Activated T-helper 1 cell treated with anti-CD3 and anti-CD28 coated beads, Interleukin-12 subunit alpha, Interleukin-12 subunit beta, Interleukin-2, Interleukin-4 antibody, amounts not matched to agents 30 ng/mL and 10 ng/mL and 1 ng/mL, durations not matched to agents 14 hours and 24 hours and 36 hours (primary cell): Measurements from ENCODE around the gene ERGIC1. TPM values are rescaled to one million over a fixed set of nuclear protein-coding genes. Genes with fewer than 3 reads are reported as not detected.

Experiments used
- DNase-seq: peaks from one replicate; pipeline ENCODE4 v3.0.0; 2021; ENCODE audit warnings: low spot score
- H3K27ac Mint-ChIP-seq: one replicate; pipeline ENCODE4 v1.8.0; 2021; ENCODE audit warnings: mild to moderate bottlenecking, mixed read lengths
- H3K27me3 Mint-ChIP-seq: one replicate; pipeline ENCODE4 v1.8.0; 2022; ENCODE audit warnings: mild to moderate bottlenecking, moderate library complexity, mixed read lengths; ENCODE audit not compliant: insufficient read depth
- H3K36me3 Mint-ChIP-seq: one replicate; pipeline ENCODE4 v1.8.0; 2021; ENCODE audit warnings: low read depth, mixed read lengths
- H3K4me1 Mint-ChIP-seq: one replicate; pipeline ENCODE4 v1.8.0; 2021; ENCODE audit warnings: low read depth, mixed read lengths
- H3K4me3 Mint-ChIP-seq: one replicate; pipeline ENCODE4 v1.8.0; 2021; ENCODE audit warnings: mild to moderate bottlenecking, moderate library complexity, mixed read lengths
- H3K9me3 Mint-ChIP-seq: one replicate; pipeline ENCODE4 v1.8.0; 2021; ENCODE audit warnings: mixed read lengths
- intact Hi-C: fragments of 100-400 bp; cut with micrococcal nuclease; formaldehyde crosslinking; loops from one replicate; pipeline ENCODE4 v1.15.1; 2024
- total RNA-seq: library from RNA; stranded (reverse); gene quantifications from 2 replicates; pipeline ENCODE4 v1.2.3, GENCODE V29; 2022

The ERGIC1 gene
- total RNA-seq, 1 donor from 2014 or later: 47.4 TPM

DNA sequence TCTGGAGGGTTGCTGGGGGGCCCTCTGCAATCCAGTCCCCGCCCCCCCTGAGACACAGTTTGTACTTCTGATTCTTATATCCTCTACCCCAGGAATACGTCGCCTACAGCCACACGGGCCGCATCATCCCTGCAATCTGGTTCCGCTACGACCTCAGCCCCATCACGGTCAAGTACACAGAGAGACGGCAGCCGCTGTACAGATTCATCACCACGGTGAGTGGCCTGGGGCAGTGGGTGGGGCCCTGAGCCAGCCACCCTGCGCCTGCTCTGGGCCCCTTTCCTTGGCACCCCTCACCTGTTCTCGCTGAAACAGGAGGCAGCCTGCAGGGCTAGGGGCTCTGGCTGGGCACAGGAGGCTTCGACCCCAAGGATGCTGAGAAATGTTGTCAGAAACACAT is 101.0 kb downstream of the ERGIC1 start:
- H3K36me3 Mint-ChIP-seq: peaks cover 6% of the 10 kb centered on the region
- no peak for DNase-seq
- no peak overlapping the region for H3K4me3 Mint-ChIP-seq
- intact Hi-C loops: loop anchor here (10.0 kb wide), 1 partner anchor 470 kb away; no protein-coding TSS in a partner anchor
- no peaks in the 10 kb centered on the region for H3K27me3 Mint-ChIP-seq
- no peaks in the 10 kb centered on the region for H3K9me3 Mint-ChIP-seq
- H3K4me1 Mint-ChIP-seq: peaks cover 8% of the 10 kb centered on the region
- H3K27ac Mint-ChIP-seq: no peak overlapping the region

DNA sequence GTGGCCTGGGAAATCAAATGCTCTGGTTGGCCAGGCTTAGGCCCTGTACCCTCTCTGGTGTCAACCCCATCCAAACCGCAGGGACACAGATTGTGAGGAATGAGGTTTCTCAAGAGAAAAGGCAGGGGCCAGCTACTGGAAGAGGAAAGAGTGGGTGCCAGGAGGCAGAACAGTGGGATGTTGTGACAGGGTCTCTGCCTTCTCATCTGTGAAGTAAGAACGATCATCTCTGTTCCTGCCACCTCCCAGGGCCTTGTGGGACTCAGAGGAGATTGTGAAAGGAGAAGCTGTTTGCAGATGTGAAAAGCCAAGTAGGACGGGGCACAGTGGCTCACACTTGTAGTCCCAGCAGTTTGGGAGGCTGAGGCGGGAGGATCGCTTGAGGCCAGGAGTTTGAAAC is 102.3 kb downstream of the ERGIC1 start:
- Mint-ChIP-seq H3K9me3 (no peaks in the 10 kb centered on the region), H3K36me3 (peaks cover 6% of the 10 kb centered on the region)

GRCh38 chr5:172939071-172939470 is 105.0 kb downstream of the ERGIC1 start:
- H3K4me1 Mint-ChIP-seq: no peaks in the 10 kb centered on the region
- H3K4me3 Mint-ChIP-seq: no peak overlapping the region
- H3K9me3 Mint-ChIP-seq: no peaks in the 10 kb centered on the region
- peaks cover 4% of the 10 kb centered on the region for H3K36me3 Mint-ChIP-seq
- no peaks in the 10 kb centered on the region for H3K27me3 Mint-ChIP-seq
- DNase-seq: no peak
- intact Hi-C loops: loop anchor here (10.0 kb wide), 1 partner anchor 474 kb away; no protein-coding TSS in a partner anchor
- H3K27ac Mint-ChIP-seq: no peak overlapping the region

More for the DNA sequence above, 102.3 kb downstream of the ERGIC1 start:
- no peak overlapping the region for H3K4me3 Mint-ChIP-seq
- no peak for DNase-seq
- no peaks in the 10 kb centered on the region for H3K27me3 Mint-ChIP-seq
- intact Hi-C loops: loop anchor here (10.0 kb wide), 1 partner anchor 472 kb away; no protein-coding TSS in a partner anchor
- H3K27ac Mint-ChIP-seq: no peak overlapping the region
- H3K4me1 Mint-ChIP-seq: peaks cover 8% of the 10 kb centered on the region

GRCh38 chr5:172939611-172940267 is 105.7 kb downstream of the ERGIC1 start:
- Mint-ChIP-seq H3K27ac (no peak overlapping the region), H3K9me3 (no peaks in the 10 kb centered on the region), H3K4me1 (no peaks in the 10 kb centered on the region), H3K36me3 (peaks cover 4% of the 10 kb centered on the region), H3K27me3 (no peaks in the 10 kb centered on the region), H3K4me3 (no peak overlapping the region)
- DNase-seq: no peak
- intact Hi-C loops: loop anchor here (10.0 kb wide), 1 partner anchor 475 kb away; no protein-coding TSS in a partner anchor

GRCh38 chr5:172940268-172941066 is 106.4 kb downstream of the ERGIC1 start:
- Mint-ChIP-seq H3K4me3 (no peak overlapping the region), H3K4me1 (no peaks in the 10 kb centered on the region), H3K36me3 (peaks cover 4% of the 10 kb centered on the region), H3K27ac (no peak overlapping the region), H3K27me3 (no peaks in the 10 kb centered on the region), H3K9me3 (no peaks in the 10 kb centered on the region)
- intact Hi-C loops: no loop called here
- DNase-seq: no peak

DNA sequence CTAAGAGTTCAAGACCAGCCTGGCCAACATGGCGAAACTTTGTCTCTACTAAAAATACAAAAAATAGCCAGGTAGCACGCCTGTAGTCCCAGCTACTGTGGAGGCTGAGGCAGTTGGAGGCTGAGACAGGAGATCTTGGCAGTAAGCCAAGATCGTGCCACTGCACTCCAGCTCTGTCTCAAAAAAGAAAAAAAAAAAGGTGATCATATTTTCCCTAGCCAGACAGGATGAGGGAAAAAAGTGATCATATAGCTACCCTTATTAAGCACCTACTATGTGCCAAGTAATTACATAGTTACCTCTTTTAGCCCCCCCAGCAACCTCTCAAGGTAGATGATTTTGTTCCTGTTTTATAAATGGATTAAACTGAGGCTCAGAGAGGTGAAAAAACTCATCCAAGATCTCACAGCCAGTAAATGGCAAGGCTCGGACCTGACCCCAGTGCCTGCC is 107.0 kb downstream of the ERGIC1 start:
- intact Hi-C loops: no loop called here
- DNase-seq: no peak
- H3K9me3 Mint-ChIP-seq: no peaks in the 10 kb centered on the region
- no peak overlapping the region for H3K27ac Mint-ChIP-seq
- H3K27me3 Mint-ChIP-seq: no peaks in the 10 kb centered on the region
- no peak overlapping the region for H3K4me3 Mint-ChIP-seq
- H3K36me3 Mint-ChIP-seq: peaks cover 3% of the 10 kb centered on the region
- H3K4me1 Mint-ChIP-seq: no peaks in the 10 kb centered on the region

DNA sequence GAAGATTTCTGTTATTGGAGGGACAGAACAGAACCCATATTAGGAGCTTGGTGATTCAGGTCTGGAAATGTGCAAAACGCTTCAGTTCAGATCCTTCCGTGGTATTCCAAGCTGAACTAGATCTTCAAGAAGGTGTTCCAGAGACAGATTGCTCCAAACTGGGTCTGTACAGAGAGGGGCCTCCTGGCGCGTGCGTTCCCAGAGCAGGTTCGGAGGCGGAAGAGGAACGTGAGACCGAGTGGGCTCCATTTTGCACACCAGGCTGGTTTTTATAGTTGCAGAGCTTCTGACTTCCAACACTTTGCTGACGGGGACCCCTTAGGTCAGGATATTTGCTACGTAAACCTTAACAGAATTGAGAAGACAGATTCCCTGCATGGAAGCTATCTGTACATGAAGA is 108.5 kb downstream of the ERGIC1 start:
- Mint-ChIP-seq H3K4me3 (no peak overlapping the region), H3K9me3 (no peaks in the 10 kb centered on the region), H3K36me3 (no peaks in the 10 kb centered on the region), H3K27ac (peak overlapping the region; percentile 71), H3K27me3 (no peaks in the 10 kb centered on the region), H3K4me1 (no peaks in the 10 kb centered on the region)
- intact Hi-C loops: no loop called here
- no peak for DNase-seq

GRCh38 chr5:172943283-172943841 is 109.3 kb downstream of the ERGIC1 start:
- DNase-seq: no peak
- Mint-ChIP-seq H3K9me3 (no peaks in the 10 kb centered on the region), H3K27me3 (no peaks in the 10 kb centered on the region), H3K27ac (no peak overlapping the region), H3K36me3 (no peaks in the 10 kb centered on the region), H3K4me3 (no peak overlapping the region), H3K4me1 (no peaks in the 10 kb centered on the region)
- intact Hi-C loops: no loop called here

GRCh38 chr5:172943906-172944305 is 109.9 kb downstream of the ERGIC1 start:
- H3K27me3 Mint-ChIP-seq: no peaks in the 10 kb centered on the region
- no peaks in the 10 kb centered on the region for H3K9me3 Mint-ChIP-seq
- no peak overlapping the region for H3K4me3 Mint-ChIP-seq
- no peaks in the 10 kb centered on the region for H3K36me3 Mint-ChIP-seq
- no peak for DNase-seq
- no peaks in the 10 kb centered on the region for H3K4me1 Mint-ChIP-seq
- intact Hi-C loops: no loop called here
- no peak overlapping the region for H3K27ac Mint-ChIP-seq

DNA sequence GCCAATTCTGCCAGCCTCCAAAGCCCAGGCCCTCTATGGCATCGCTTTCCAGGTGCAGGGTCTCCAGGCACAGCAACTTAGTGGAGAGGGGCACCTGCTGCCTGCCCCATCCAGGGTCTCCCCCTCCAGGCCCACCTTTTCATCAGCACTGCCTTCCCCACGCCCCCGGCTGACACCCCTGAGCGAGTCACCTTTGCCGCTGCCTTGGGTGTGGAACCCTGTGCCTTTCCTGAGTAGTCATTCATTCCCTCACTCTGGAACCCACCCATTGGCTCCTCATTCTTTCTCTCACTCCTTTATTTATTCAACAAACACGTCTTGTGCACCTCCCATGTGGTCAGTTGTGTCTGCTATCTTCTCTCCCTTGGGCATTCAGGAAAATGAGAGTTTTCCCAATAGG is 110.7 kb downstream of the ERGIC1 start:
- no peak overlapping the region for H3K4me3 Mint-ChIP-seq
- H3K27ac Mint-ChIP-seq: no peak overlapping the region
- H3K36me3 Mint-ChIP-seq: no peaks in the 10 kb centered on the region
- no peaks in the 10 kb centered on the region for H3K27me3 Mint-ChIP-seq
- no peaks in the 10 kb centered on the region for H3K9me3 Mint-ChIP-seq
- no peaks in the 10 kb centered on the region for H3K4me1 Mint-ChIP-seq
- intact Hi-C loops: no loop called here
- DNase-seq: no peak

DNA sequence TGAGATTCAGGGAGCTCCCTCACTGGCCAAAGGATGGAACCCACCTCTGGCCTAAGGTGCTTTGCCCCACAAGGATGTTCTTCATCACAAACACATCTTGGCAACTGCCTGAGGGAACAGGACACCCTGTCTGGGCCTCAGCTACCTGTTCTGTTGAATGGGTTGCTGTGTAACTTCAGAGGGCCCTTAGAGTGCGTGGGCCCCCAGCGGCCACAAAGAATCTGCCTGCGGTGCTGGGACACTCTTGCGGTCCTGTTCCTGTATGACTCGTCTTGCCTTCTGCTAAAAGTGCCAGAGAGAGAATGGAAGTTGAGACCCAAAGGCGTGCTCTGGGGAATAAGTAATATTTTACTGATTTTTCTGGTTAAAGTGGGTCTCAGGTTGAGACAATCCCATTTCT is 111.1 kb downstream of the ERGIC1 start:
- H3K36me3 Mint-ChIP-seq: no peaks in the 10 kb centered on the region
- intact Hi-C loops: no loop called here
- no peak overlapping the region for H3K4me3 Mint-ChIP-seq
- H3K27me3 Mint-ChIP-seq: no peaks in the 10 kb centered on the region
- no peak for DNase-seq
- no peak overlapping the region for H3K27ac Mint-ChIP-seq
- H3K9me3 Mint-ChIP-seq: no peaks in the 10 kb centered on the region
- no peaks in the 10 kb centered on the region for H3K4me1 Mint-ChIP-seq

DNA sequence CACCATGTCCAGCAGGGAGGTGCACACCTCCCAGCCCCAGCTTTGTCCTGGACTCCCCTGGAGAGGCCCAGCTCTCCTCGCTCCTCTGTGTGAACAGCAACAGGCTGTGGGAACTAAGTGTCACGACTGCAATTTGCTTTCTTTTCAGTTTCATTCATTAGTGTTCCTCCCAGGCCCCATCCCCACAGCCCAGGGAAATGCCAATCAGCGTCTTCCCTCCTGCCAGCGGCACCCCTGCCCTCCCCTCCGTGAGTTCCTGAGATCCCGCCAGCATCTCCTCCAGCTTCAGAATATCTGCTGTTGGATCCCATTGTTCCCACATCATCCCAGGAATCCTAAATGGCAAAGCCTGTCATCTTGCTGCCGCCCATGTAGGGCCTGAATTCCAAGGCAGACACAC is 112.1 kb downstream of the ERGIC1 start:
- Mint-ChIP-seq H3K36me3 (no peaks in the 10 kb centered on the region), H3K27me3 (no peaks in the 10 kb centered on the region), H3K4me1 (no peaks in the 10 kb centered on the region), H3K27ac (no peak overlapping the region), H3K4me3 (no peak overlapping the region), H3K9me3 (no peaks in the 10 kb centered on the region)
- DNase-seq: no peak
- intact Hi-C loops: no loop called here

DNA sequence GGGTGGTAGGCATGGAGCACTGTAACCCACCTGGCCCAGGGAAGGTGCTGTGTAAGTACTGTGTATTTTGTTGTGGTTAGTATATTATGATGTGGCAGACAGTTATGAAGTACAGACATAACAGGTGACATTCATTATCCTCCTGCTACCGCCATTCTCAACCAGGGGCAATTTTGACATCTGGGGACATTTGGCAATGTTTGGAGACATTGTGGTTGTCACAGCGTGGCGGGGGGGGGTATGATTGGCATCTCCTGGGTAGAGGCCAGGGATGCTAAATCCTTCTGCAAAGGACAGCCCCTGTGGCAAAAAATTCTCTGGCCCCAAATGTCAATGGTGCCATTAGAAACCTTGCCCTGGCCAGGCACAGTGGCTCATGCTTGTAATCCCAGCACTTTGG is 115.4 kb downstream of the ERGIC1 start:
- Mint-ChIP-seq H3K4me3 (no peak overlapping the region), H3K4me1 (no peaks in the 10 kb centered on the region), H3K27me3 (no peaks in the 10 kb centered on the region), H3K36me3 (no peaks in the 10 kb centered on the region), H3K9me3 (no peaks in the 10 kb centered on the region), H3K27ac (no peak overlapping the region)
- no peak for DNase-seq
- intact Hi-C loops: no loop called here
